Brain microvascular endothelial cell (primary cell): ENCODE results near the gene LAPTM5.

Experiments used
- DNase-seq: peaks from one replicate; pipeline ENCODE4 v3.0.0-alpha.2; 2020
- H3K27ac ChIP-seq: fragments of 250-450 bp; sonication (Bioruptor Pico); 2 replicates; pipeline ENCODE4 v1.5.1; 2020; ENCODE audit warnings: mild to moderate bottlenecking, moderate library complexity
- H3K27me3 ChIP-seq: fragments of 250-450 bp; sonication (Bioruptor Pico); replicated peaks from 2 replicates; pipeline ENCODE4 v1.5.1; 2020; ENCODE audit warnings: mild to moderate bottlenecking
- H3K36me3 ChIP-seq: fragments of 250-450 bp; sonication (Bioruptor Pico); replicated peaks from 2 replicates; pipeline ENCODE4 v1.5.1; 2020; ENCODE audit warnings: mild to moderate bottlenecking
- H3K4me3 ChIP-seq: 2 replicates; pipeline ENCODE4 v1.5.1; 2011; ENCODE audit warnings: low read depth, mild to moderate bottlenecking, control low read depth, low read length, moderate library complexity
- CTCF ChIP-seq: IDR thresholded peaks from 2 replicates; pipeline ENCODE4 v1.5.1; 2011; ENCODE audit warnings: low read depth, mild to moderate bottlenecking, moderate library complexity, low read length, control low read depth, inconsistent platforms; ENCODE audit errors: missing control alignments
- in situ Hi-C: cut with HindIII; loops from 2 replicates; pipeline ENCODE4 v1.10.0; 2017; ENCODE audit warnings: low sequenced_read_pairs, low pct_ligation_motif_present

Gene LAPTM5

DNA sequence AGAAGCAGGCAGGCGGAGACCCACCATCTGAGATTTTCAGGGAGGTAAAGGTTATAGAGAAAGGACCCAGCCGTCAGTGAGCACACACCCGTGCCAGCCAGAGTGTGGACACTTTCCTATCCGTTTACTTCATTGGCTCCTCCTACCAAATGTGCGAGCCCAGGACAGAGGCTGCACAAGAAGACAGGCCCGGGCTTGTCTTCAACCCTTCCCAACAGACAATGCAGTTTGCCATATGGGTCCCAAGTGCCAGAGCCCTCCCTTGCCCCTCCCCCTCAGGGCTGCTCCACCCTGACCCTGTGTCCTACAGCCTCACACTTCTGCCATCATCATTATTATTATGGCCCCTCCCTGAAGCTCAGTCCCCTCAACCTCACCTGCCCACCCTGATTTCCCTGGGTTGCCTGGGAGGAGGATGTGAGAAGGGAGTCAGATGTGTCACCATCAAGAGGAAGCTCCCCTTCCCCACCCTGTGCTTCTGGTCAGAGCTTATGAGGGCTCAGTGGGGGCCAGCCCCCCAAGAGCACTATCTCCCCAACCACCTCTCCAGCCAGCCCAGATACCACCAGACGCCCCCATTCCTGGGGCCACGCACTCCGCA is 9.4 kb downstream of the LAPTM5 start:
- no peak overlapping the region for H3K4me3 ChIP-seq
- no peak for TF ChIP-seq CTCF
- no peak for DNase-seq
- no peaks in the 10 kb centered on the region for H3K36me3 ChIP-seq
- H3K27ac ChIP-seq: no peak overlapping the region
- peaks cover 14% of the 10 kb centered on the region for H3K27me3 ChIP-seq
- in situ Hi-C loops: no loop called here

- in situ Hi-C loops: no loop called here
- Histone ChIP-seq H3K27ac (no peak overlapping the region), H3K27me3 (peaks cover 12% of the 10 kb centered on the region), H3K36me3 (no peaks in the 10 kb centered on the region), H3K4me3 (no peak overlapping the region)
- DNase-seq: no peak
- TF ChIP-seq CTCF: no peak
Measured at GRCh38 chr1:30747033-30748008, 10.3 kb downstream of the LAPTM5 start.

DNA sequence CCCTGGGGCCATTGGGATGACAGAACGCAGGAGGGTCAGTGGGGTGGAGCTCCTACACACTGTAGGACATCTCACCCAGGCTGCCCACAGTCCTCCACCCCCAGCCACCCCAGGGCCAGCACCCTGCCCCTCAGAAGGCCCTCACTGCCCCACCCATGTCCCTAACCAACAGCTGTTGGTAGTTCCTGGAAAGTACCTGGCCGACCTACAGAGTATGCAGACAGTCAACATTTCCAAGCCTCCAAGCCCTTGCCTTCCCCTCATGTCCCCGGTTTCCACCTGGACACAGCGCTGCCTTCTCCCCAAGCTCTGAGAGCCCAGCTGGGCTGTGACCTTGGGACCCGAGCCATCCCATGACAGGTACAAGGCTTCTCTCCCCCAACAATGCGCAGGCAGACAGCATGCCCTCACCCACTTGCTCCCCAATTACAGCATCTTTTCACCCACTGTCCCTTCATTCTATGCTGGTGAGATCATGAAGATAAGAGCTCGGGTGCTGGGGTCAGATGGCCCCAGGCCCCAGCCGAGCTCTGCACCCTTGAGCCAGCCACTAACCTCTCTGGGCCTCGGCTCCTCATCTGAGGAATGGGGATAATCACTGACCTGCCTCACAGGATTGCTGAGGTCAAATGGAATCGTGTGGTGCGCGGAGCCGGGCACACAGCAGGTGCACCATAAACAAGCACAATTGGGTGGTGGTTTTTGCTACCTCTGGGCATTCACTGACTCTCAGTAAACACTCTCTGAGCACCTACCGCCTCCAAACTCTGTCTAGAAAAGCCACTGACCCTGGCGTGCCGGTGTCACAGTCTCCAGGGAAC is 11.2 kb downstream of the LAPTM5 start:
- no peak for DNase-seq
- TF ChIP-seq CTCF: no peak
- Histone ChIP-seq H3K36me3 (no peaks in the 10 kb centered on the region), H3K4me3 (no peak overlapping the region), H3K27ac (no peak overlapping the region), H3K27me3 (peaks cover 9% of the 10 kb centered on the region)
- in situ Hi-C loops: no loop called here

DNA sequence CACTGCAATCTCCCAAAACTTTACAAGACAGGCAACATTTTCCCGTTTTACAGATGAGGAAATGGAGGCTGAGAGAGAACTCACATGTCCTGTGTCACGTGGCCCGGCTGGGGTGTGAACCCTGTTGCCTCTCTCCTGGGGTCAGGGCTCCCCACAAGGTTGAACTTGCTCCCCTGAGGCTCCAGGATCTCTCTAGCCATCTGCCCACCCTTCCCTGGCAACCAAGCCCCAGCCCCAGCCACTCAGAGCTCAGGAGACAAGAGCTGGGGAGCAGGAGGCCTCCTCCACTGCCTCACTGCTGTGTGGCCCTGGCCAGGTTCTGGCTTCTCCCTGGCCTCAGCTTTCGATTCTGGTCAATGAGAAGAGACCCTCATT is 11.8 kb downstream of the LAPTM5 start:
- TF ChIP-seq CTCF: no peak
- Histone ChIP-seq H3K27me3 (peaks cover 9% of the 10 kb centered on the region), H3K4me3 (no peak overlapping the region), H3K36me3 (no peaks in the 10 kb centered on the region), H3K27ac (no peak overlapping the region)
- in situ Hi-C loops: no loop called here
- no peak for DNase-seq

DNA sequence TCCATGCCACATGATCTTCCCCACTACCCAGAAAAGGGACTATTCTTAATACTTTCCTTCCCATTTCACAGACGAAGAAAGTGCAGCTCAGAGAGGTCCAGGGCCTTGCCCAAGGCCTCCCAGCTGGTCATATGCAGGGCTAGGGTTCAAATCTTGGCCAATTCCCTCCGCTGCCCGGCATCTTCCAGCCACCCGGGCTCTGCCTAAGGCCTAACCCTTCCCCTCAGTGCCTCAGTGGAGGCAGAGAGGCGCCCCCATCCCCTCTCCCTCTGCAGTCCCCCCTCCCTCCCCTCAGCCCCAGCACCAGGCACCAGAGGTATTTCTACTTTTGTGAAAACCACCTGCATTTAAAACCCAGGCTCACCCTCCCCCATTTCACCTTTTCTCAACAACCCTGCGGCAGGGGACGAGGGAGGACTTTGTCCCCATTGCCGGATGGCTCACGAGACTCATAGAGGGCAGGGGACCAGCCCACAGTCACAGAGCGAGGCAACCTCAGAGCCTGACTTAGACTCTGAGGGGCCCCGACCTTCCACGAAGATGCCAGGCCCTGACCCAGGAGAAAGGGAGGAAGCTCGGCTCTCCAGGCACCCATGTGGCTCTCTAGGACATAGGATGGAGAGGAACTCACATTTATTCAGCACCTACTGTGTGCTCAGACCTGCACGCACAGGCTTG is 12.3 kb downstream of the LAPTM5 start:
- in situ Hi-C loops: no loop called here
- H3K4me3 ChIP-seq: no peak overlapping the region

More for the DNA sequence above, 12.3 kb downstream of the LAPTM5 start:
- no peak overlapping the region for H3K27ac ChIP-seq
- peaks cover 9% of the 10 kb centered on the region for H3K27me3 ChIP-seq
- no peak for DNase-seq
- TF ChIP-seq CTCF: no peak
- no peaks in the 10 kb centered on the region for H3K36me3 ChIP-seq
